Measurements from ENCODE around the gene LMBR1. TPM values are rescaled to one million over a fixed set of nuclear protein-coding genes. Genes with fewer than 3 reads are reported as not detected.
"Not testable (repeated sequence)": the region's sequence is repeated elsewhere in the genome, so short reads cannot be mapped to it uniquely, and the experiment has no call there.

LMBR1 gene
- 10 to 100 TPM; 33.1 to 37.8 (median 36.1) TPM for total RNA-seq (2021; fragmentation: NEBNext Ultra II Directional; extraction: Animal tissue kit (Norgen Biotek cat#: 25700))
- long read RNA-seq, full-length matches to known transcripts, result 20 of 27 reads
- long read RNA-seq, partial matches to known transcripts, result 1 of 27 reads
- long read RNA-seq, other reads (novel, unspliced or antisense), result 6 of 27 reads

- DNase-seq, result peak; percentile 87
- peaks cover 1% of the 10 kb centered on the region for H3K27me3 Mint-ChIP-seq (ENCODE audit: insufficient read depth)
- H3K27ac Mint-ChIP-seq, result peak within 1 kb of the TSS; percentile 83
- H3K4me3 Mint-ChIP-seq, result peak within 1 kb of the TSS; percentile 91
- no peaks in the 10 kb centered on the region for H3K9me3 Mint-ChIP-seq
- TF ChIP-seq CTCF (IDR thresholded peaks at IDR 0.05), result peak; percentile 76
- no peaks in the 10 kb centered on the region for H3K36me3 Mint-ChIP-seq (ENCODE audit: low read depth)
- H3K4me1 Mint-ChIP-seq (ENCODE audit: low read depth), result peaks cover 33% of the 10 kb centered on the region
Observed at GRCh38 chr7:156892821-156893706, at the start of gene LMBR1. TSS of gene LMBR1 (minus strand) at chr7:156893183. CDS start at chr7:156892993, 190 bp downstream.

- Mint-ChIP-seq H3K4me1 (ENCODE audit: low read depth) (no peaks in the 10 kb centered on the region; the same call in 1 of the 2 replicates), H3K36me3 (ENCODE audit: low read depth) (peaks cover 5% of the 10 kb centered on the region; the same call in 1 of the 2 replicates), H3K27me3 (ENCODE audit: insufficient read depth) (peaks cover 28% of the 10 kb centered on the region), H3K27ac (no peak overlapping the region), H3K9me3 (peaks cover 15% of the 10 kb centered on the region), H3K4me3 (no peak overlapping the region)
- no peak for DNase-seq
- no peak for TF ChIP-seq CTCF (IDR thresholded peaks at IDR 0.05)
Observed at GRCh38 chr7:156942708-156943090, 49.7 kb upstream of the LMBR1 start.

GRCh38 chr7:156941393-156942182, 48.6 kb upstream of the LMBR1 start:
- Mint-ChIP-seq H3K27ac (no peak overlapping the region), H3K4me3 (no peak overlapping the region), H3K27me3 (ENCODE audit: insufficient read depth) (peaks cover 32% of the 10 kb centered on the region), H3K4me1 (ENCODE audit: low read depth) (no peaks in the 10 kb centered on the region; the same call in 1 of the 2 replicates), H3K9me3 (peaks cover 15% of the 10 kb centered on the region), H3K36me3 (ENCODE audit: low read depth) (peaks cover 5% of the 10 kb centered on the region; the same call in 1 of the 2 replicates)
- no peak for DNase-seq
- TF ChIP-seq CTCF (IDR thresholded peaks at IDR 0.05), result no peak

- Mint-ChIP-seq H3K4me3 (no peak overlapping the region), H3K4me1 (ENCODE audit: low read depth) (no peaks in the 10 kb centered on the region; the same call in 1 of the 2 replicates), H3K36me3 (ENCODE audit: low read depth) (peaks cover 5% of the 10 kb centered on the region; the same call in 1 of the 2 replicates), H3K27ac (no peak overlapping the region), H3K27me3 (ENCODE audit: insufficient read depth) (peaks cover 32% of the 10 kb centered on the region), H3K9me3 (peaks cover 15% of the 10 kb centered on the region)
- TF ChIP-seq CTCF (IDR thresholded peaks at IDR 0.05), result no peak
- no peak for DNase-seq
Observed at GRCh38 chr7:156940421-156941122, 47.6 kb upstream of the LMBR1 start.

GRCh38 chr7:156936766-156937165, 43.8 kb upstream of the LMBR1 start:
- not testable (repeated sequence) for H3K4me3 Mint-ChIP-seq; H3K4me1 Mint-ChIP-seq (ENCODE audit: low read depth)

More at GRCh38 chr7:156936766-156937165, 43.8 kb upstream of the LMBR1 start:
- H3K9me3 Mint-ChIP-seq, result peaks cover 11% of the 10 kb centered on the region
- not testable (repeated sequence) for H3K36me3 Mint-ChIP-seq (ENCODE audit: low read depth); DNase-seq; H3K27me3 Mint-ChIP-seq (ENCODE audit: insufficient read depth); H3K27ac Mint-ChIP-seq
